RWPE2 (cell line): ENCODE data around the gene SAMD14.

Experiments used
- ATAC-seq: fragments of 200-7000 bp; cut with Tn5 transposase; 3 replicates; pipeline ENCODE4 v1.9.1; 2021; ENCODE audit warnings: low read depth
- DNase-seq: peaks from one replicate; pipeline ENCODE4 v3.0.0-alpha.2; 2020; ENCODE audit warnings: low spot score
- H3K27ac ChIP-seq: fragments of 450-650 bp; 2 replicates; pipeline ENCODE4 v1.5.1; 2017; ENCODE audit warnings: mild to moderate bottlenecking; ENCODE audit not compliant: poor library complexity, severe bottlenecking
- H3K27me3 ChIP-seq: fragments of 250-450 bp; sonication (Bioruptor Pico); 2 replicates; pipeline ENCODE4 v1.5.1; 2021; ENCODE audit warnings: mild to moderate bottlenecking, moderate library complexity; ENCODE audit not compliant: insufficient read depth, poor library complexity, severe bottlenecking
- H3K36me3 ChIP-seq: fragments of 250-450 bp; sonication (Bioruptor Pico); 2 replicates; pipeline ENCODE4 v1.5.1; 2020; ENCODE audit warnings: low read depth, mild to moderate bottlenecking, moderate library complexity
- H3K4me1 ChIP-seq: fragments of 250-450 bp; sonication (Bioruptor Pico); 2 replicates; pipeline ENCODE4 v1.5.1; 2021; ENCODE audit warnings: mild to moderate bottlenecking, moderate library complexity; ENCODE audit not compliant: insufficient read depth, poor library complexity, severe bottlenecking
- H3K4me3 ChIP-seq: fragments of 250-450 bp; sonication (Bioruptor Pico); 2 replicates; pipeline ENCODE4 v1.5.1; 2021; ENCODE audit warnings: mild to moderate bottlenecking, moderate library complexity; ENCODE audit not compliant: severe bottlenecking
- H3K9me3 ChIP-seq: fragments of 250-450 bp; sonication (Bioruptor Pico); 2 replicates; pipeline ENCODE4 v1.5.1; 2021; ENCODE audit warnings: mild to moderate bottlenecking, moderate library complexity; ENCODE audit not compliant: severe bottlenecking
- CTCF ChIP-seq: fragments of 450-650 bp; IDR thresholded peaks from one replicate; pipeline ENCODE4 v1.5.1; 2017; ENCODE audit warnings: mild to moderate bottlenecking, moderate library complexity; ENCODE audit not compliant: poor library complexity, severe bottlenecking

The SAMD14 gene

GRCh38 chr17:50153650-50154575 lies 24.0 kb upstream of the SAMD14 start:
- H3K36me3 ChIP-seq: no peaks in the 10 kb centered on the region
- DNase-seq (no peak), ATAC-seq (peak; percentile 26)
- no peak for TF ChIP-seq CTCF
- H3K9me3 ChIP-seq: no peaks in the 10 kb centered on the region
- no peak overlapping the region for H3K4me3 ChIP-seq
- H3K4me1 ChIP-seq: peaks cover 30% of the 10 kb centered on the region
- H3K27ac ChIP-seq: peak overlapping the region; percentile 95
- no peaks in the 10 kb centered on the region for H3K27me3 ChIP-seq

GRCh38 chr17:50152736-50153135 lies 22.8 kb upstream of the SAMD14 start:
- no peak for TF ChIP-seq CTCF
- Histone ChIP-seq H3K27ac (peak overlapping the region; percentile 95), H3K27me3 (no peaks in the 10 kb centered on the region), H3K36me3 (peaks cover 6% of the 10 kb centered on the region; the same call in 1 of the 2 replicates), H3K4me1 (peaks cover 36% of the 10 kb centered on the region), H3K4me3 (no peak overlapping the region), H3K9me3 (no peaks in the 10 kb centered on the region)
- DNase-seq (no peak), ATAC-seq (no peak)

- Histone ChIP-seq H3K36me3 (peaks cover 13% of the 10 kb centered on the region), H3K4me1 (peaks cover 41% of the 10 kb centered on the region), H3K4me3 (peak overlapping the region; percentile 89), H3K9me3 (no peaks in the 10 kb centered on the region), H3K27ac (peak overlapping the region; percentile 95), H3K27me3 (no peaks in the 10 kb centered on the region)
- no peak for TF ChIP-seq CTCF
- DNase-seq (peak; percentile 95), ATAC-seq (peak; percentile 74)
These were observed 22.1 kb upstream of the SAMD14 start for GRCh38 chr17:50151937-50152547.

- peak overlapping the region; percentile 95 for H3K27ac ChIP-seq
- H3K27me3 ChIP-seq: no peaks in the 10 kb centered on the region
- peaks cover 45% of the 10 kb centered on the region for H3K4me1 ChIP-seq
- peak; percentile 59 for ATAC-seq
- peaks cover 18% of the 10 kb centered on the region for H3K36me3 ChIP-seq
- DNase-seq: peak; percentile 94
- no peaks in the 10 kb centered on the region for H3K9me3 ChIP-seq
- peak; percentile 54 for TF ChIP-seq CTCF
- peak overlapping the region; percentile 89 for H3K4me3 ChIP-seq
These were observed 21.3 kb upstream of the SAMD14 start for GRCh38 chr17:50151041-50151936.
